CD4-positive, alpha-beta T cell (primary cell): ENCODE measurements around the gene TNRC6A. TPM values are rescaled to one million over a fixed set of nuclear protein-coding genes. Genes with fewer than 3 reads are reported as not detected.

ENCODE experiments used
- ATAC-seq: fragments of 200-7000 bp; cut with Tn5 transposase; one replicate; pipeline ENCODE4 v1.10.0; 2022; ENCODE audit warnings: mild to moderate bottlenecking; ENCODE audit not compliant: poor library complexity
- CTCF ChIA-PET: fragments of 350-600 bp; sonication (Branson Sonifier 250); formaldehyde crosslinking; loops from one replicate; lab custom pipeline; 2021; ENCODE audit warnings: antibody characterized with exemption, inconsistent platforms; lab: Charles Lee
- POLR2A ChIA-PET: fragments of 350-600 bp; sonication (Branson Sonifier 250); formaldehyde crosslinking; loops from one replicate; lab custom pipeline; 2021; ENCODE audit warnings: antibody characterized with exemption, inconsistent platforms; lab: Charles Lee
- DNase-seq, 14 experiments: peaks; one replicate each; pipeline ENCODE4 v3.0.0-alpha.2; 2013 to 2020; ENCODE audit warnings: mixed read lengths in 2 of 14
- H3K27ac ChIP-seq, 2 donors: one replicate each; pipeline versions ENCODE4 v1.5.1 to v1.7.0; 2013; ENCODE audit warnings: low read length in 2 of 2, low read depth in 1 of 2, mild to moderate bottlenecking in 1 of 2
- H3K27me3 ChIP-seq, 2 experiments: 1 replicate in 1 of 2; 2 replicates in 1 of 2; pipeline versions ENCODE4 v1.6.1 to v1.7.0; 2013; ENCODE audit warnings: low read length in 2 of 2, control low read depth in 1 of 2, mild to moderate bottlenecking in 1 of 2, moderate library complexity in 1 of 2; ENCODE audit not compliant: insufficient read depth in 2 of 2, control insufficient read depth in 1 of 2
- H3K36me3 ChIP-seq: one replicate; pipeline ENCODE4 v1.6.1; 2013; ENCODE audit warnings: low read length, control low read depth; ENCODE audit not compliant: insufficient read depth
- H3K4me1 ChIP-seq: one replicate; pipeline ENCODE4 v1.6.1; 2013; ENCODE audit warnings: low read length, control low read depth; ENCODE audit not compliant: insufficient read depth
- H3K4me3 ChIP-seq: one replicate; pipeline ENCODE4 v1.5.1; 2013; ENCODE audit warnings: mild to moderate bottlenecking, low read length, moderate library complexity
- H3K9me3 ChIP-seq, 2 experiments: 1 replicate in 1 of 2; 2 replicates in 1 of 2; pipeline versions ENCODE4 v1.6.1 to v1.7.0; 2013; ENCODE audit warnings: low read length in 2 of 2, mild to moderate bottlenecking in 2 of 2, control low read depth in 1 of 2, moderate library complexity in 1 of 2; ENCODE audit not compliant: control insufficient read depth in 1 of 2, insufficient read depth in 1 of 2
- H3K27ac Mint-ChIP-seq: one replicate; pipeline ENCODE4 v1.8.0; 2020; ENCODE audit warnings: mixed read lengths
- H3K27me3 Mint-ChIP-seq: one replicate; pipeline ENCODE4 v1.8.0; 2021; ENCODE audit warnings: mixed read lengths
- H3K36me3 Mint-ChIP-seq: one replicate; pipeline ENCODE4 v1.8.0; 2021; ENCODE audit warnings: low read depth, mixed read lengths
- H3K4me1 Mint-ChIP-seq: one replicate; pipeline ENCODE4 v1.8.0; 2021; ENCODE audit warnings: low read depth, mixed read lengths
- H3K4me3 Mint-ChIP-seq: one replicate; pipeline ENCODE4 v1.8.0; 2020; ENCODE audit warnings: mild to moderate bottlenecking, mixed read lengths
- H3K9me3 Mint-ChIP-seq: one replicate; pipeline ENCODE4 v1.8.0; 2020; ENCODE audit warnings: mixed read lengths
- intact Hi-C, 2 experiments: fragments of 100-400 bp; cut with DNase I in 1 of 2; cut with micrococcal nuclease in 1 of 2; formaldehyde crosslinking; loops; one replicate each; pipeline versions ENCODE4 v1.15.1 to v1.9.0; 2023 to 2025; cut with DNase I, micrococcal nuclease
- total RNA-seq, 174 experiments: library from RNA in 2 of 174; stranded (reverse) in 2 of 174; gene quantifications; one replicate each; pipeline ENCODE4 v1.2.3 and lab custom pipeline; 2021 to 2026
- TF ChIP-seq, protein P1 (sequence below): fragments of 200-600 bp; IDR thresholded peaks from one replicate; pipeline ENCODE4 v1.8.0; 2022; ENCODE audit warnings: antibody characterized with exemption, mild to moderate bottlenecking

TNRC6A gene
- total RNA-seq, 2 experiments from 2014 or later = 70.4 to 74.6 TPM

DNA sequence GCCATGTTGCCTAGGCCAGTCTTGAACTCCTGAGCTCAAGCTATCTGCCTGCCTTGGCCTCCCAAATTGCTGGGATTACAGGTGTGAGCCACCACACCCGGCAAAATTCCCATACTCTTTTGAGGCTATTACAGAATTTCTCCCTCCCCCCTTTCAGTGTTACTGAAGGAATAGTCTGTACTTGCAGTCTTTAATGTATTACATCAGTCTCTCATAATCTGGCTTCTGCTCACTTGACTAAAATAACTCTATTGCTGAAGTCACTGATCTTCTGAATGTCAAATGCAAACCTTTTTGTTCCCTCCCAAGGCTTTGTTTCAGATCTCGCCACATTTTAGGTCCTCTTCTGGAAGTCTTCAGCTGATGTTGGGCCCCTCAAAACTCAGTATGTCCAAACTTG lies 51.8 kb downstream of the TNRC6A start:
- Histone ChIP-seq H3K27me3 (no peaks in the 10 kb centered on the region), H3K27ac (no peak overlapping the region), H3K4me1 (no peaks in the 10 kb centered on the region), H3K4me3 (no peak overlapping the region), H3K9me3 (no peaks in the 10 kb centered on the region), H3K36me3 (peaks cover 60% of the 10 kb centered on the region)
- ChIA-PET CTCF (no interaction called here), POLR2A (interaction anchor here (0.6 kb wide), 1 partner anchor 19 kb away, joined by 3 read pairs; no protein-coding TSS in a partner anchor)
- intact Hi-C loops = no loop called here
- H3K4me3 Mint-ChIP-seq = no peak overlapping the region
- no peak for ATAC-seq
- no peaks in the 10 kb centered on the region for H3K27me3 Mint-ChIP-seq
- H3K36me3 Mint-ChIP-seq = peaks cover 93% of the 10 kb centered on the region
- H3K9me3 Mint-ChIP-seq = no peaks in the 10 kb centered on the region
- DNase-seq = no peak
- no peak overlapping the region for H3K27ac Mint-ChIP-seq
- TF ChIP-seq, protein P1, sequence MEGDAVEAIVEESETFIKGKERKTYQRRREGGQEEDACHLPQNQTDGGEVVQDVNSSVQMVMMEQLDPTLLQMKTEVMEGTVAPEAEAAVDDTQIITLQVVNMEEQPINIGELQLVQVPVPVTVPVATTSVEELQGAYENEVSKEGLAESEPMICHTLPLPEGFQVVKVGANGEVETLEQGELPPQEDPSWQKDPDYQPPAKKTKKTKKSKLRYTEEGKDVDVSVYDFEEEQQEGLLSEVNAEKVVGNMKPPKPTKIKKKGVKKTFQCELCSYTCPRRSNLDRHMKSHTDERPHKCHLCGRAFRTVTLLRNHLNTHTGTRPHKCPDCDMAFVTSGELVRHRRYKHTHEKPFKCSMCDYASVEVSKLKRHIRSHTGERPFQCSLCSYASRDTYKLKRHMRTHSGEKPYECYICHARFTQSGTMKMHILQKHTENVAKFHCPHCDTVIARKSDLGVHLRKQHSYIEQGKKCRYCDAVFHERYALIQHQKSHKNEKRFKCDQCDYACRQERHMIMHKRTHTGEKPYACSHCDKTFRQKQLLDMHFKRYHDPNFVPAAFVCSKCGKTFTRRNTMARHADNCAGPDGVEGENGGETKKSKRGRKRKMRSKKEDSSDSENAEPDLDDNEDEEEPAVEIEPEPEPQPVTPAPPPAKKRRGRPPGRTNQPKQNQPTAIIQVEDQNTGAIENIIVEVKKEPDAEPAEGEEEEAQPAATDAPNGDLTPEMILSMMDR = no peak
- peaks cover 17% of the 10 kb centered on the region for H3K4me1 Mint-ChIP-seq

GRCh38 chr16:24784121-24784520 lies 54.7 kb downstream of the TNRC6A start:
- ChIA-PET POLR2A (no interaction called here), CTCF (no interaction called here)
- peaks cover 88% of the 10 kb centered on the region for H3K36me3 Mint-ChIP-seq
- no peaks in the 10 kb centered on the region for H3K4me1 ChIP-seq
- no peaks in the 10 kb centered on the region for H3K27me3 ChIP-seq
- peaks cover 12% of the 10 kb centered on the region for H3K4me1 Mint-ChIP-seq
- H3K4me3 Mint-ChIP-seq = no peak overlapping the region
- ATAC-seq (no peak), DNase-seq (no peak)
- peak overlapping the region; percentile 52 for H3K27ac Mint-ChIP-seq
- H3K9me3 ChIP-seq = no peaks in the 10 kb centered on the region
- H3K4me3 ChIP-seq = no peak overlapping the region
- TF ChIP-seq, protein P1 = no peak
- no peak overlapping the region for H3K27ac ChIP-seq
- H3K27me3 Mint-ChIP-seq = no peaks in the 10 kb centered on the region
- H3K36me3 ChIP-seq = peaks cover 52% of the 10 kb centered on the region
- intact Hi-C loops = no loop called here
- no peaks in the 10 kb centered on the region for H3K9me3 Mint-ChIP-seq

GRCh38 chr16:24789881-24790280 lies 60.4 kb downstream of the TNRC6A start:
- Mint-ChIP-seq H3K36me3 (peaks cover 89% of the 10 kb centered on the region), H3K4me1 (peaks cover 7% of the 10 kb centered on the region), H3K9me3 (no peaks in the 10 kb centered on the region), H3K27ac (no peak overlapping the region), H3K4me3 (no peak overlapping the region), H3K27me3 (no peaks in the 10 kb centered on the region)
- no peaks in the 10 kb centered on the region for H3K9me3 ChIP-seq
- no peak overlapping the region for H3K27ac ChIP-seq
- no peak for ATAC-seq
- H3K4me3 ChIP-seq = no peak overlapping the region
- peaks cover 66% of the 10 kb centered on the region for H3K36me3 ChIP-seq
- POLR2A ChIA-PET = no interaction called here
- intact Hi-C loops = no loop called here
- CTCF ChIA-PET = no interaction called here
- TF ChIP-seq, protein P1 = no peak
- no peaks in the 10 kb centered on the region for H3K27me3 ChIP-seq
- no peaks in the 10 kb centered on the region for H3K4me1 ChIP-seq
- no peak for DNase-seq
